ENCODE measurements around the gene KATNAL2.
A peak's percentile ranks its signal among the peaks of the same experiment; 100 is the strongest.
"Not testable (repeated sequence)": the region's sequence is repeated elsewhere in the genome, so short reads cannot be mapped to it uniquely, and the experiment has no call there.

The KATNAL2 gene

DNA sequence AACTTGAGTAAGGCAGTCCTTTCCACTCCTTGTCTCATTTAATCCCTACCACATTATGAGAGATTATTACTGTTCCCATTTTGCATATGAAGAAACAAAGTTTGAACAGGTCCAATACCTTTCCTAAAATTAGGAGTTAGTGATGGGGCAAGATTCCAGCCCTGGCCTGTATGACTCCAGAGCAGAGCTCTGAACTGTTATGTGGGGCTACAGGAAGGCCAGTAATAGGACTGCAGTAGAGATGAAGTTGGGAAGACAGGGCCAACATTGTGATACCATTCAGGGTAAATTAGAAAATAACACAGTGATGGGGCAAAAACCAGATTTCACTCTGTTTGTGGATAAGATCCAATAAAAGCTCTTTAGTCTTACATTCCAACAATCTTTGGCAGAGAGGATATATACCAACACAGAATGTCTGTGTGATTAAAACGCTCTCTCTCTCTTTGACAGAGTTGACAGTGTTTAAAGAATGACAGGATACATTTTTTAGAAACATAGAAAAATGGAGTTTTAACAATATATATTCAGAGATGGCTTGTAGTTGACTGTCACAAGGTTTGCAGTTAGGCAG is 22.7 kb downstream of the KATNAL2 start:
- DNase-seq: no peak

DNA sequence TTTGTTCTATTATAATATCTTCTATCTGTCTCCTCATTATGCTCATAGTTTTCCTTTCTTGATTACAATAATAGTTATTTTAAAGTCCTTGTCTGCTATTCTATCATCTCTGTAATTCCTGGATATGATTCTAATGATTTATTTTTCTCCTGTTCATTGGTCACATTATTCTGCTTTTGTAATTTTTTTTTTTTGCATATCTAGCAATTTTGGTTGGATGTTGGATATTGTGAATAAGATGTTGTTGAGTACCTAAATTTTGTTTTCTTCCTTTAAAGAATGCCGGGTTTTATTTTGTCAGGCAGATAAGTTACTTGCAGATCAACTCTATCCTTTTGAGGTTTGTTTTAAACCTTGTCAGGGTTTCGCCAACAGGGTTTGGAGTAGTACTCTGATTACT is 25.2 kb downstream of the KATNAL2 start:
- DNase-seq: no peak

DNA sequence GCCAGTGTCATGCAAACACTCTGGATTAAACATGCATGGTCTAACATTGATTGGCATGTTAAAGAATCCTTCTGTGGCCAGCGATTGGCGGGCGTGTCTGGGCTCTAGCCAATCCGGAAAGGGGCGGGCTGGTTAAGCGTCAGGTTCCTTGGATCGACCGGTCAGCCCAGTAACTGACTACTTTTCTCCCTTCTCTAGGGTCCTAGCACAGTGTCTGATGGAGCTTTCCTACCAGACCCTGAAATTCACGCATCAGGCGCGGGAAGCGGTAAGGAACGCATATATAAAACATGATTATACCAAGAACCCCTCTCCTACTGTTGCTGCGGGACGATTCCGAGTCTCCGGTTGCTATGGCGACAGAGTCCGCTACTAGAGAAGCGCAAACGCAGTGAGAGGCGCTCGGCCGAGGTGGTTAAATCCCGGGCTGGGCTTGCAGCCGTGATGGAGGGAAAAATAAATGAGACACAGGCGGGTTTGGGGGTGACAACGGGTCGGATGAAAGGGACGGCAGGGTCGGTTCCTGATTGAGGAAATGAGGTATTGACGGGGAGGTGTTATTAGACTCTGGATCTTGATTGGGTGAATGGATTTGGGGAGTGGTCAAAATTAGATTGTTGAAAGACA is 29.4 kb downstream of the KATNAL2 start:
- peak; percentile 22 to 49 for DNase-seq

DNA sequence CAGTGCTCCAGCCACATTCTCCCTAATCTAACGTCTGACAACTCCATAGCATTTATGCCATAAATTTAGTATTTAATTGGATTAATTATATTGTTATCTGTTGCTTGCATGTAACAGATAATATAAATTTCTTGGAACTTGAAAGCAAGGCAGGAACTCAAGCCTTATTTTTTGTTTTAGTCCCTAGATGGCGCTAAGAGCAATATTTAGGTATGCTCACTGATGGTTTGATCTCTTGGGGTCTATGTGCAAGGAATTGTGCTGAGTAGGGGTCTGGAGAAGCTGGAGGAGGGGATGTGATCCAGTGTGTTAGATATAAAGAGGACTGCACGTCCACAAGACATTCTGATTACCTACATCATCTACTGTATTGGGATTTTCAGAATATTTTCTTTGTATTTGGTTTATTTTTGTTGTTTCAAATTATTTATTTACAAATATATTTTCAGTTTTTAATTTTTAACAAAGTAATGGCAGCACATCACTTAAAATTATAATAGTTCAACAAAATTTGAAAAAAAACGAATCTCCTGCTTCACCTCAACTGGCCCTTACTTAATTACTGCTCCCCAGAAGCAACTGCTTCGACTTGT is 32.8 kb downstream of the KATNAL2 start:
- peak in 1 of 2 experiments; percentile 16 for DNase-seq

DNA sequence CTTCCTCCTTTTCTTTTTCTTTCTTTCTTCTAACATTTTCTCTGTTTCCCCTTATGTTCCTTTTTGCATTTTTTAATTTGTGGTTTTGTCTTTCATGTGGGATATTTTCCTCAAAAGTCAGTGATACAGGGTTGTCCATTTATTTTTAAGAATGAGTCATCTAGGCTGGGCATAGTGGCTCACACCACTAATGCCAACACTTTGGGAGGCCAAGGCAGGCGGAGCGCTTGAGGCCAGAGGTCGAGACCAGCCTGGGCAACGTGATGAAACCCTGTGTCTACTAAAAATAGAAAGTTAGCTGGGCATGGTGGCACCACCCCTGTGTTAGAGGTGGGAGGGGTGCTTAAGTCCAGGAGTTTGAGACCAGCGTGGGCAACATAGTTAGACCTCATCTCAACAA is 35.8 kb downstream of the KATNAL2 start:
- DNase-seq: no peak

DNA sequence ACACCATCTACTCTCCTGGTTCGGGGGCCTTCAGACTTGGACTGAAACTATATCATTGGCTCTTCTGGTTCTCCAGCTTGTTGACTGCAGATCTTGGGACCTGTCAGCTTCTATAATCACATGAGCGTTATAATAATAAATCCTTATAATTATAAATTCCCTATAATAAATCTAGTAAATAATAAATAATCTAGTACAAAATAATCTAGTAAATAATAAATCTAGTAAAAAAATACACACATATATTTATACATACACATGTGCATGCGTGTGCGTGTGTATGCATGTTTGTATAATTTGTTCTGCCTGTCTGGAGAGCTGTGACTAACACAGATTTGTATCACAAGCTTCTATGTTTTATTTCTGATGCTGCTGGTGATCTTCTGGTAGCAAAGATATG is 40.8 kb downstream of the KATNAL2 start:
- DNase-seq: no peak

DNA sequence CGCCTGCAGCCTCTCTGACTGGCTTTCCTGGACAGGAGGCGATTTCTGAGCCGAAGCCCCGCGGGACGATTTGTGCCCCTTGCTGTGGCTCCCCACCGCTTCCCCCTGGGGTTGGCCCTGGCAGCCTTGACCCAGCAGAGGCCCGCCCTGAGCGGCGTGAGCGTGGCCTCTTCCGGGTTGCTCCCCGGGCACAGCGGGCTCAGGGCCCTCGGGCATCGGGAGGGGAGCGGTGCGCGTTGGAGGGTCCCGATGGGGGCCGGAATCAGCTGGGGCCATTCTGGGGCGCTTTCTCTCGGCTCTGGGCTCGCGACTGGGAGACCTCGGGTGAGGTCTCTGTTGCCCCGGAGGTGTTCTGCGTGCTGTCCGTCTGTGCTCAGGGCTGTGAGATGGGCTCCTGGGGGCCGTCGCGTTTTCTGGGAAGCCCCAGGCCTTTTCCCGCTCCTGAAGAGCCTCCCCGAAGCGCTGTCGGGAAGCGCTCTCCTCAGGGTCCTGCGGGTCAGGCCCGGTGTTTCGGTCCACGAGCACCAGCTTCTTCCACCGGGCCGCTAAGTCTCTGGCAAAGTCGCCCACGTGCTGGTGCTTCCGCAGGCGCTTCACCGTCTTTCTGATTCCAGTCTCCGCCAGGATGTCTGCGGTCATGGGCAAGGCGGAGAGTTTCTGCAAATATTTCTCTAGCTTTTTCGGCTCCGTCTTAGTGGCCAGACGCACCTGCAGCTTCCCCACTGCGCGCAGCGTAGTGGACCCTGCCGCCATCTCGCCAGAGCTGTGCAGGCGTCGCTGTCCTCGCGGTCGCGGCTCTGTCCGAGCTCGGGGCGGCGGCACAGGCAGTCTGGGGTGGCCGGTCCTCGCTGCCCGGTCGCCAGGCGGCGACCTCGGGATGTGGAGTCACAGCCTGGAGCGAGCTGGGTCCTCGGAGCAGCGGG is 46.5 kb downstream of the KATNAL2 start:
- not testable (repeated sequence) for DNase-seq

DNA sequence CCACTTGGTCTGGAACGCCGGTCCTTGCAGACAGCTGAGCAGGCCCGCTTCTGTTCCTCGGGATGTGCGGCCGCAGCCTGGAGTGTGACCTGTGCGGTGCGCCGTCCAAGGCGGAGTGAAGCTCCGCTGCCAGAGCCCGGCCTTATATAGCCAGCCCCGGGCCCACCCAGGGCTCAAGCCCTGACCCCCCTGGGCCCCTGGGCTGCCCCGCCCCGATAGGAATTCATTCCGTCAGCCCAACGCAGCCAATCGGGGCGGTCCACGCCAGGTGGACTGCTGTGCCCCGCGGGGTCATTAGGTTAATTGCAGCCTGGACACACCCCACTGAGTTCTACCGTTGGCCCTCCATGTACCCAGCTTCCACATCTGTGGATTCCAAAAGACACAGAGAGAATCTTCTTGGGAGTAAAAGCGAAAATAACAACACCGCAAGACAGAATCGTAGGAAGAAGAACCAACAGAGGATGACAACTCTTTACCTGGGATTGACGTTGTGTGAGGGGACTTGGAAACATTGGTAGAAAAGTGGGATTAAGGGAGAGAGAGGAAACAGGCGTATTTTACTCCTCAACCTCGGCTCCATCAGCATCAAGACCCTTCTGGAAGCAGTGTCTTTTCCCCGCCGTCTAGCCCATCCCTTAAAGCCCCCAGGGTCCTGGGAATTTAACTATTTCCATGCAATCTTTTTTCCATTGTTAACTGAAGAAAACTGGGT is 47.3 kb downstream of the KATNAL2 start:
- DNase-seq: not testable (repeated sequence)

DNA sequence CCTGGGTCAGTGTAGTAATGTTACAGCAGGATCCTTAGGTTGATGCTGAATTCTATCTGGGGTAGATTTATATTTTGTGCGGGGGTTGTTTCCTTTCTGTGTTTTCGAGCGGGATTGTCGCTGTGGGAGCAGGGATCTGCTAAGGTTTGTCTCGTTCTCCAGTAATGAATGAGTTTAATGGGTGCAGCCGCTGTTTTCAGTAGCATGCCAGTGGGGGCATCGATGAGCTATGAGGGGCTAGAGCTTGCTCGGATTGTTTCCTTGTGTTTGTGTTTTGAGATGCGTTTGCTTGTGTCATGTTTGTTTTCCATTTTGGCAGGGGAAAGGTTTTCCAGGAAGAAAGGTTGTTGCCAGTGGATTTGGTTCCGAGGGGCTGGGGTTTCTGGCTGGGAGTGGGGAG is 48.9 kb downstream of the KATNAL2 start:
- DNase-seq: not testable (repeated sequence)

DNA sequence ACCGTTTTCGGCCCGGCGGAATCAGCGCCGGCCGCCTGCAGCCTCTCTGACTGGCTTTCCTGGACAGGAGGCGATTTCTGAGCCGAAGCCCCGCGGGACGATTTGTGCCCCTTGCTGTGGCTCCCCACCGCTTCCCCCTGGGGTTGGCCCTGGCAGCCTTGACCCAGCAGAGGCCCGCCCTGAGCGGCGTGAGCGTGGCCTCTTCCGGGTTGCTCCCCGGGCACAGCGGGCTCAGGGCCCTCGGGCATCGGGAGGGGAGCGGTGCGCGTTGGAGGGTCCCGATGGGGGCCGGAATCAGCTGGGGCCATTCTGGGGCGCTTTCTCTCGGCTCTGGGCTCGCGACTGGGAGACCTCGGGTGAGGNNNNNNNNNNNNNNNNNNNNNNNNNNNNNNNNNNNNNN is 52.1 kb downstream of the KATNAL2 start:
- not testable (repeated sequence) for DNase-seq

DNA sequence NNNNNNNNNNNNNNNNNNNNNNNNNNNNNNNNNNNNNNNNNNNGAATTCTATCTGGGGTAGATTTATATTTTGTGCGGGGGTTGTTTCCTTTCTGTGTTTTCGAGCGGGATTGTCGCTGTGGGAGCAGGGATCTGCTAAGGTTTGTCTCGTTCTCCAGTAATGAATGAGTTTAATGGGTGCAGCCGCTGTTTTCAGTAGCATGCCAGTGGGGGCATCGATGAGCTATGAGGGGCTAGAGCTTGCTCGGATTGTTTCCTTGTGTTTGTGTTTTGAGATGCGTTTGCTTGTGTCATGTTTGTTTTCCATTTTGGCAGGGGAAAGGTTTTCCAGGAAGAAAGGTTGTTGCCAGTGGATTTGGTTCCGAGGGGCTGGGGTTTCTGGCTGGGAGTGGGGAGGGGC is 102.5 kb downstream of the KATNAL2 start:
- DNase-seq: not testable (repeated sequence)

DNA sequence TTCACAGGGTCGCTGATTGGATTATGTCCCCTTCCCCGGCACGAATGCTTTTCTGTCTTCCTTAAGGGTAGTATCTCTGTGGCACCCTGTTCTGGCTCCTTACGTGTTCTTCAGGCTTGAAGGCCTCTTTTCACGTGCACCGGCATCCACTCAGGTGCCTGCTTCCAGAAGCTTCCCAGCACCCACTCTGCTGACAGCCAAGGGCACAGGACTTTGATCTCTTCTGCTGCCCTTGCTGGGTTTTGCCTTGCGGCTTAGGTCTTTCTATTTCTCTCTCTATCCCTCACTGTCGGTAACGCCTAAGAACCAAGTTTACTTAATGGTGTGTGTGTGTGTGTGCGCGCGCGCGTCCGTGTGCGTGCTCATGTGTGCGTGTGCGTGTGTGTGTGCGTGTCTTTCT is 103.4 kb downstream of the KATNAL2 start:
- DNase-seq: not testable (repeated sequence)

DNA sequence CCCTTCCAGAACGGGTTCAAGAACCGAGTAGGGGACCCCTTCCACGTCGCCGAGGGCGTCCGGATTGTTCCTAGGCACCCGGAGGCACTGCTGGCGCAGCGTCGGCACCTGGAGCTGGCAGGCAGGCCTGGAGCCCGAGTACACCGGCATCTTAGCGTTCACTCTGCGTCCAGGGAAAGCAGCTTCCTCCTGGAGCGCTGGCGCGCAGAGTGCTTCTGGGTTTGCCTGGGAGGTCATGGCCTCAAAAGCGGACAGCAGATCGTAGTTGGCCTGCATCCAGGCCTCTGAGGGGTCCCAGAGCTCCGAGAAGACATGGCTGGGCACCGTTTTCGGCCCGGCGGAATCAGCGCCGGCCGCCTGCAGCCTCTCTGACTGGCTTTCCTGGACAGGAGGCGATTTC is 105.4 kb downstream of the KATNAL2 start:
- DNase-seq: not testable (repeated sequence)

DNA sequence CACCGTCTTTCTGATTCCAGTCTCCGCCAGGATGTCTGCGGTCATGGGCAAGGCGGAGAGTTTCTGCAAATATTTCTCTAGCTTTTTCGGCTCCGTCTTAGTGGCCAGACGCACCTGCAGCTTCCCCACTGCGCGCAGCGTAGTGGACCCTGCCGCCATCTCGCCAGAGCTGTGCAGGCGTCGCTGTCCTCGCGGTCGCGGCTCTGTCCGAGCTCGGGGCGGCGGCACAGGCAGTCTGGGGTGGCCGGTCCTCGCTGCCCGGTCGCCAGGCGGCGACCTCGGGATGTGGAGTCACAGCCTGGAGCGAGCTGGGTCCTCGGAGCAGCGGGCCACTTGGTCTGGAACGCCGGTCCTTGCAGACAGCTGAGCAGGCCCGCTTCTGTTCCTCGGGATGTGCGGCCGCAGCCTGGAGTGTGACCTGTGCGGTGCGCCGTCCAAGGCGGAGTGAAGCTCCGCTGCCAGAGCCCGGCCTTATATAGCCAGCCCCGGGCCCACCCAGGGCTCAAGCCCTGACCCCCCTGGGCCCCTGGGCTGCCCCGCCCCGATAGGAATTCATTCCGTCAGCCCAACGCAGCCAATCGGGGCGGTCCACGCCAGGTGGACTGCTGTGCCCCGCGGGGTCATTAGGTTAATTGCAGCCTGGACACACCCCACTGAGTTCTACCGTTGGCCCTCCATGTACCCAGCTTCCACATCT is 106.5 kb downstream of the KATNAL2 start:
- not testable (repeated sequence) for DNase-seq

DNA sequence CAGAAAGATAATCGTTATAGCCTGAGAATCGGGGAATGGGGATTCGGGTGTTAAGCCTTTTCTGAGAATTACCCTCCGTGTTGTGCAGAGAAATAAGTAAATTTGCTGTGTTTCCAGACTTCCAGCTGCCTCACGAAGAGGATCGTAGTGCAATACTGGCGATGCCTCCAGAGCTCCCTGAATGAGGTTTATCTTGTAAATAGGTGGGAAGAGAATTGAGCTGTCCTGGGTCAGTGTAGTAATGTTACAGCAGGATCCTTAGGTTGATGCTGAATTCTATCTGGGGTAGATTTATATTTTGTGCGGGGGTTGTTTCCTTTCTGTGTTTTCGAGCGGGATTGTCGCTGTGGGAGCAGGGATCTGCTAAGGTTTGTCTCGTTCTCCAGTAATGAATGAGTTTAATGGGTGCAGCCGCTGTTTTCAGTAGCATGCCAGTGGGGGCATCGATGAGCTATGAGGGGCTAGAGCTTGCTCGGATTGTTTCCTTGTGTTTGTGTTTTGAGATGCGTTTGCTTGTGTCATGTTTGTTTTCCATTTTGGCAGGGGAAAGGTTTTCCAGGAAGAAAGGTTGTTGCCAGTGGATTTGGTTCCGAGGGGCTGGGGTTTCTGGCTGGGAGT is 108.3 kb downstream of the KATNAL2 start:
- DNase-seq: not testable (repeated sequence)

DNA sequence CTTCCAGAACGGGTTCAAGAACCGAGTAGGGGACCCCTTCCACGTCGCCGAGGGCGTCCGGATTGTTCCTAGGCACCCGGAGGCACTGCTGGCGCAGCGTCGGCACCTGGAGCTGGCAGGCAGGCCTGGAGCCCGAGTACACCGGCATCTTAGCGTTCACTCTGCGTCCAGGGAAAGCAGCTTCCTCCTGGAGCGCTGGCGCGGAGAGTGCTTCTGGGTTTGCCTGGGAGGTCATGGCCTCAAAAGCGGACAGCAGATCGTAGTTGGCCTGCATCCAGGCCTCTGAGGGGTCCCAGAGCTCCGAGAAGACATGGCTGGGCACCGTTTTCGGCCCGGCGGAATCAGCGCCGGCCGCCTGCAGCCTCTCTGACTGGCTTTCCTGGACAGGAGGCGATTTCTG is 111.3 kb downstream of the KATNAL2 start:
- DNase-seq: not testable (repeated sequence)

DNA sequence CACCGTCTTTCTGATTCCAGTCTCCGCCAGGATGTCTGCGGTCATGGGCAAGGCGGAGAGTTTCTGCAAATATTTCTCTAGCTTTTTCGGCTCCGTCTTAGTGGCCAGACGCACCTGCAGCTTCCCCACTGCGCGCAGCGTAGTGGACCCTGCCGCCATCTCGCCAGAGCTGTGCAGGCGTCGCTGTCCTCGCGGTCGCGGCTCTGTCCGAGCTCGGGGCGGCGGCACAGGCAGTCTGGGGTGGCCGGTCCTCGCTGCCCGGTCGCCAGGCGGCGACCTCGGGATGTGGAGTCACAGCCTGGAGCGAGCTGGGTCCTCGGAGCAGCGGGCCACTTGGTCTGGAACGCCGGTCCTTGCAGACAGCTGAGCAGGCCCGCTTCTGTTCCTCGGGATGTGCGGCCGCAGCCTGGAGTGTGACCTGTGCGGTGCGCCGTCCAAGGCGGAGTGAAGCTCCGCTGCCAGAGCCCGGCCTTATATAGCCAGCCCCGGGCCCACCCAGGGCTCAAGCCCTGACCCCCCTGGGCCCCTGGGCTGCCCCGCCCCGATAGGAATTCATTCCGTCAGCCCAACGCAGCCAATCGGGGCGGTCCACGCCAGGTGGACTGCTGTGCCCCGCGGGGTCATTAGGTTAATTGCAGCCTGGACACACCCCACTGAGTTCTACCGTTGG is 112.4 kb downstream of the KATNAL2 start:
- not testable (repeated sequence) for DNase-seq

DNA sequence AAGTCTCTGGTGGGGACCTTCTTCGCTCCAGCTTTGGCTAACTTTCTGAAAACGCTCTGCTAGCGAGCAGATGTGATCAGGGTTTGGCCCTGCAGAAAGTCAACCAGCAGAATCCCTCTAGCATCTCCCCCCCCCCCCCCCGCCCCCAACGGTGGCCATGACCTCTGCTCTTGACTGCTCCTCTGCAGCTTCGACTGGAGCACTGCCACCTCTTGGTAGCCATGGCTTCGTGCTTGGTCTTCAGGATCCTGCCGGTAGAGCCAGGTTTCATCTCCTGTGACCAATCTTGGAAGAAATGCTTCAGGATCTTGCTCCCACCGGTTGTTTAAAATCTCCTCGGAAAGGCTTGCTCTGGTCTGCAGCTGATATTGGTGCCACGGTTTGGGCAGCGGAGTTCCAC is 113.5 kb downstream of the KATNAL2 start:
- not testable (repeated sequence) for DNase-seq

DNA sequence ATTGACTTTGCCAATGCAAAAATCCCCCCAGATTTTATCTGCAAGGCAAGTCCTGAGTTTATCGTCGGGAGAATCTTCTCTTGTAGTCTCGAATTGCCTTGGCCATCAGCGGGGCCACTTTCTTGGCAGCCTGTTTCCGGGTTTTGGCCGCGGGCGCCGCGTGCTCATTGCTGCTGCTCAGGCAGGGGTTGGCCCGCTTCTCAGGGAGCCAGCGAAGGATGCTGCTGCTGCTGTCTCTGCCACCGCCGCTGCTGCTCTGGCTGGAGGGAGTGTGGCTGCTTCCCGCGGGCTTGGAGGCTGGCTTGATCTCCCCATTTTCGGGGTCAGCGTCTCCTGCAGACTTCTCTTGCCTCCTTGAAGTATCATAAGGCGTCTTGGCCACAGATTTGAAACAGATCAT is 115.5 kb downstream of the KATNAL2 start:
- DNase-seq: no peak

DNA sequence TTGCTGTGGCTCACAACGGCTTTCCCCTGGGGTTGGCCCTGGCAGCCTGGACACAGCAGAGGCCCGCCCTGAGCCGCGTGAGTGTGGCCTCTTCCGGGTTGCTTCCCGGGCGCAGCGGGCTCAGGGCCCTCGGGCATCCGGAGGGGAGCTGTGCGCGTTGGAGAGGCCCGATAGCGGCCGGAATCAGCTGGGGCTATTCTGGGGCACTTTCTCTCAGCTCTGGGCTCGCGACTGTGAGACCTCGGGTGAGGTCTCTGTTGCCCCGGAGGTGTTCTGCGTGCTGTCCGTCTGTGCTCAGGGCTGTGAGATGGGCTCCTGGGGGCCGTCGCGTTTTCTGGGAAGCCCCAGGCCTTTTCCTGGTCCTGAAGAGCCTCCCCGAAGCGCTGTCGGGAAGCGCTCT is 117.2 kb downstream of the KATNAL2 start:
- DNase-seq: not testable (repeated sequence)

DNA sequence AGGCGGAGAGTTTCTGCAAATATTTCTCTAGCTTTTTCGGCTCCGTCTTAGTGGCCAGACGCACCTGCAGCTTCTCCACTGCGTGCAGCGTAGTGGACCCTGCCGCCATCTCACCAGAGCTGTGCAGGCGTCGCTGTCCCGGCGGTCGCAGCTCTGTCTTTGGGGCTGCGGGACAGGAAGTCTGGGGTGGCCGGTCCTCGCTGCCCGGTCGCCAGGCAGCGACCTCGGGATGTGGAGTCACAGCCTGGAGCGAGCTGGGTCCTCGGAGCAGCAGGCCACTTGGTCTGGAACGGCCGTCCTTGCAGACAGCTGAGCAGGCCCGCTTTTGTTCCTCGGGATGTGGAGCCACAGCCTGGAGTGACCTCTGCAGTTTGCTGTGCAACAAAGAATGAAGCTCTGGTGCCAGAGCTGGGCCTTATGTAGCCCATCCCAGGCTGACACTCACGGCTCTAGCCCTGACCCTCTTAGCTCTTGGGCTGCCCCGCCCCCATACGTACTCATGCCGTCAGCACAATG is 117.8 kb downstream of the KATNAL2 start, which contains the start of gene ELOA2:
Gene ELOA2 (minus strand): TSS at position 466 of the 516 bp plus-strand sequence. CDS start 357 bp downstream, at position 109.
- no peak for DNase-seq

Measured in SHP77 (cell line).